Posterior vena cava (tissue), 2 donors: ENCODE measurements around the gene HUNK. TPM values are rescaled to one million over a fixed set of nuclear protein-coding genes. Genes with fewer than 3 reads are reported as not detected.
"Not testable (repeated sequence)": the region's sequence is repeated elsewhere in the genome, so short reads cannot be mapped to it uniquely, and the experiment has no call there.

Experiments
- DNase-seq: peaks from one replicate; pipeline ENCODE4 v3.0.0-alpha.2; 2020; ENCODE audit warnings: low spot score
- intact Hi-C, 2 donors: fragments of 100-400 bp; cut with DNase I; formaldehyde crosslinking; loops; one replicate each; pipeline versions ENCODE4 v1.14.1 to v1.14.2; 2022 to 2023
- long read RNA-seq, 2 donors: library from polyadenylated mRNA; unstranded; transcript quantifications; one replicate each; pipeline ENCODE4 v2.0.0, GENCODE V29; 2020 to 2021
- total RNA-seq, 2 donors: library from RNA; stranded (reverse); fragmentation: NEBNext Ultra II Directional; extraction: Animal tissue kit (Norgen Biotek cat#: 25700); gene quantifications; one replicate each; pipeline ENCODE4 v1.2.1, GENCODE V29; 2021
- donor health status: DM: yes; HTN: yes; CAD: no.
- donor health status: DM: yes; HTN: yes; CAD: no.

The HUNK gene
- 10 to 100 TPM in 1 of 2 donors, 1 to 10 TPM in 1; 6.9 to 11.8 TPM for total RNA-seq
- long read RNA-seq, donor 1, partial matches to known transcripts, result 0 of 2 reads
- long read RNA-seq, donor 1, other reads (novel, unspliced or antisense), result 2 of 2 reads
- long read RNA-seq, donor 2, full-length matches to known transcripts, result 1 of 16 reads
- long read RNA-seq, donor 2, partial matches to known transcripts, result 15 of 16 reads
- long read RNA-seq, donor 2, other reads (novel, unspliced or antisense), result 0 of 16 reads

GRCh38 chr21:31872452-31873274 is at the start of gene HUNK:
HUNK (plus strand) TSS chr21:31873020; CDS start chr21:31873675, 655 bp downstream.
- intact Hi-C loops, result no loop called here
- DNase-seq, result no peak

DNA sequence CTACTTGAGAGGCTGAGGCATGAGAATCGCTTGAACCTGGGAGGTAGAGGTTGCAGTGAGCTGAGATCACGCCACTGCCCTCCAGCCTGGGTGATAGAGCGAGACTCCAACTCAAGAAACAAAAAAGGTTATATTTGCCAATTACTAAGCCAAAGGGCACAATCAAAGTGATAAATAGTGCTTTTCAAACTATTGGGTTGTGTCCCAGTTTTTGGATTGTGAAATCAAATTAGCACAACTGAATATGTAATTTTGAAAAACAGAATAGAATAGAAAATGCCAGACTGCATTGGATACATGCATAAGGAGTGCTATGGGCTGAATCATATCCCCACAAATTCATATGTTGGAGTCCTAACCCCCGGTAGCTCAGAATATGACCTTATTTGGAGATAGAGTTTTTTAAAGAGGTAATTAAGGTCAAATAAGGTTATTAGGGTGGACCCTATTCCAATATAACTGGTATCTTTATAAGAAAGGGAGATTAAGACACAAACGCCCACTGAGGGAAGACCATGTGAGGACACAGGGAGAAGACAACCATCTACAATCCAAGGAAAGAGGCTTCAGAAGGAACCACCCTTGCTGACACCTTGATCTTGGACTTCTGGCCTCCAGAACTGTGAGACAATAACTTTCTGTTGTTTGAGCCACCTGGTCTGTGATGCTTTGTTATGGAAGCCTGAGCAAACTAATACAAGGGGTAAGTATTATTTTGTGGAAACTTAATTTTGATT is 42.9 kb upstream of the HUNK start:
- intact Hi-C loops, result no loop called here
- no peak for DNase-seq

DNA sequence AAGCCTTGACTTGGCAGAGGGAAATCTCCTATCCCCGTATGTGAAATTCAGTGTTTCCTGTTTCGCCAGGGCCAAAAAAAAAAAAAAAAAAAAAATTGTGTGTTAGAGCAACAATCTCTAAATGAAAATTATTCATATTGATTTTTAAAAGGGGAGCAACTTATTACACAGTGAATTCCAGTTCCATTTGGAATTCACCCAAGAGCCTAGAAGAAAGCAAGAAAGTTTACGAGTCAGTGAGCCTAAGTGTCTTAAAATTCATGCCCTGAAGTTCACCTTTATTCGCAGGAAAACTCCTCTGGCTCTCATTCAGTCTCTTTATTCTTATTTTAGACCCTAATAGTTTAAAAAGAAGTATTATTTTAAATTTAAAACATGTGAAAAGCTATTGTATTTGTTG is 42.1 kb upstream of the HUNK start:
- DNase-seq, result no peak
- intact Hi-C loops, result no loop called here

GRCh38 chr21:31837041-31837440 is 35.8 kb upstream of the HUNK start:
- no peak for DNase-seq
- intact Hi-C loops, result no loop called here

GRCh38 chr21:31837618-31838390 is 35.0 kb upstream of the HUNK start:
- DNase-seq, result no peak
- intact Hi-C loops, result no loop called here

DNA sequence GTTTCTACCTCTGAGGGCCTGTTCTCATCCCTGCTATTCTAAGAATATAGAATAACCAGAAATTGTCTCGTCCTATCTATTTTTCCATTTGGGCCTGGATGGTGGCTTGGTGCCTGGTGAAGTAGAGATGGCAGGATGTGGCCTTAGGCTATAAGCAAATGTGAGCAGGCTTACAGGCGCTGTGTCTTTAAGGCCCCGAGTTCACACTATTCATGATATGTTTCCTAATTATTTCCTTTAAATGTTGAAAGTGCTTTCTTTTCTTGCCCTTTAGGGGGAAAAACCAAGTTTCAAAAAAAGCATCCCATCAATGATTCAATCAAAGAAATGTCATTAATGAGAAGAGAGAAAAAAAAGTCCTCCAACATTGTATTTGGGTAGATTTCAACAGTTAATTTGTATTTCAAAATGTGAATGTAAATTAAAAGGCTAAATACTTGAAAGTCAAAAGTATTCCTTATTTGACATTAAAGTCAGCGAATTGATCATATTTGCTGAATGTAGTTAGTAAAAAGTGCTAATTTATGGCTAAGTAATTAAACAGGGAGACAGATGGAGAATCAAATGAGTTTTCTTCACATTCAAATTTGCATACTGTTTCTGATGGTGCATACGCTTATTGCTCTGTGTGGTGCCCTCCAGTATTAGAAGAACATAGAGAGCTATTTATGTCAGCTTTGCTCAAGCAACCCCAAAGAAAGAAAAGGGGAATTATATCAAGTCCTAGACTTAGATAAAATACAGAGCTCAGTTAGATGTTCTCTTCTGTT is 34.0 kb upstream of the HUNK start:
- DNase-seq, result no peak
- intact Hi-C loops, result no loop called here

DNA sequence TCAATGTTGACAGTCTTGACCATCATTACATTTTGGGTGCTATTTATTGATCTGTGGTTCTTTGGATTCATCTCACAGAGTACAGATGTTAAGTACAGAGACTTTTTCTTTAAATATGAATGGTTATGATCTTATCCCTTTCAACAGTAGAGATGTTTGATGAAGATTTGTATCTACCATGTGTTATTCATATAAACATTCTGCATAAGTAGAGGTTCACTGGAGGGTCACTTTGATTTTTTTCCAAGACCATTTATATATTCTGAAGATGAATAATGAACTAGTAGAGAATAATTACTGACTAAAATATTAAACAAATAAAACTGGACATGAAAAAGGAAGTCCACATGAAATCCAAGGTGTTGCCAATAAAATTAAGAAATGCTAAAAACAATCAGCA is 28.6 kb upstream of the HUNK start:
- no peak for DNase-seq
- intact Hi-C loops, result no loop called here

- intact Hi-C loops, result loop anchor here in 1 of 2 donors (5.0 kb wide), 1 partner anchor 1683 kb away; no protein-coding TSS in a partner anchor
- DNase-seq, result no peak
Observed at GRCh38 chr21:31845151-31845729, 27.6 kb upstream of the HUNK start.

DNA sequence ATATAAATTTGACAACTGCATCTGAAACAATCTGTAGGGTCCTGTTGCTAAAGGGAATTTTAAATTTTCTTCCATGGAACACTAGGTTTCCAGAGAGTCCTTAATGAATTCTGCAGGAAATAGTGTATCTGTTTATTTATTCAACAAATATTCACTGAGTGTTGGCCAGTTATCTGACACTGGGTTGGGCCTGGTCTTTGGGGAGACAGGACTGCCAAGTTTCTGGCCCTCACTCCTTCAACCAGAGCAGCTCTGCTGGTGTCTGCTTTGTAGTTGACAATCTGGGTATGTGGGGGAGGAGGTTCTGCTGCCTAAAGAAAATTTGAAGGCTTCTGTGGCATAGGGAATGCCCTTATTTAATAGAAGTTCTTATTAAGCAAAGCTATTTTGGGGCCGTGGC is 26.1 kb upstream of the HUNK start:
- intact Hi-C loops, result loop anchor here in 1 of 2 donors (5.0 kb wide), 1 partner anchor 1684 kb away; no protein-coding TSS in a partner anchor
- DNase-seq, result no peak

GRCh38 chr21:31847761-31848160 is 25.1 kb upstream of the HUNK start:
- intact Hi-C loops, result loop anchor here in 1 of 2 donors (5.0 kb wide), 1 partner anchor 1685 kb away; no protein-coding TSS in a partner anchor
- DNase-seq, result no peak

GRCh38 chr21:31848326-31848985 is 24.4 kb upstream of the HUNK start:
- no peak for DNase-seq

GRCh38 chr21:31850886-31851285 is 21.9 kb upstream of the HUNK start:
- intact Hi-C loops, result no loop called here
- DNase-seq, result no peak

More at GRCh38 chr21:31848326-31848985, 24.4 kb upstream of the HUNK start:
- intact Hi-C loops, result loop anchor here in 1 of 2 donors (5.0 kb wide), 1 partner anchor 1686 kb away; no protein-coding TSS in a partner anchor

- intact Hi-C loops, result no loop called here
Observed at GRCh38 chr21:31855180-31855579, 17.6 kb upstream of the HUNK start.

GRCh38 chr21:31857096-31857495 is 15.7 kb upstream of the HUNK start:
- intact Hi-C loops, result no loop called here
- DNase-seq, result no peak

More at GRCh38 chr21:31855180-31855579, 17.6 kb upstream of the HUNK start:
- DNase-seq, result no peak

- intact Hi-C loops, DNase-seq: not testable (repeated sequence)
Observed at GRCh38 chr21:31857631-31858030, 15.2 kb upstream of the HUNK start.

DNA sequence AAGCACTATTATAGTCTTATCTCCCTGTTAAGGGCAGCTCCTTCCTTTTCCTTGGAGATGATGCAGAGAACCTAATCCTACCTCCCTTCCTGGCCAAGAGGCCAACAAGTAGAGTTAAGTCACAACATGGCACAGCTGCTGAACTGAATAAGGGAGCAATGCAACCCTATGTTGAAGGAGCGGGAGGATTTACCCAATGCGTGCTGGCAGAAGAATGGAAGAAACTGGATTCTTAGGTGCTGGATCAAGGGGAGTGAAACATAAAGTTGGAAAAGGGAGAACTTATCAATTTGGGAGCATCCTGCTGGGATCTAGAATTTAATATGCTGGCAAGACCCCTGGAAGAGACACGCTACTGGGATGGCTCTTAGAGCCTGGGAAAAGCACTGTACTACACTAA is 12.0 kb upstream of the HUNK start:
- DNase-seq, result no peak
- intact Hi-C loops, result no loop called here

DNA sequence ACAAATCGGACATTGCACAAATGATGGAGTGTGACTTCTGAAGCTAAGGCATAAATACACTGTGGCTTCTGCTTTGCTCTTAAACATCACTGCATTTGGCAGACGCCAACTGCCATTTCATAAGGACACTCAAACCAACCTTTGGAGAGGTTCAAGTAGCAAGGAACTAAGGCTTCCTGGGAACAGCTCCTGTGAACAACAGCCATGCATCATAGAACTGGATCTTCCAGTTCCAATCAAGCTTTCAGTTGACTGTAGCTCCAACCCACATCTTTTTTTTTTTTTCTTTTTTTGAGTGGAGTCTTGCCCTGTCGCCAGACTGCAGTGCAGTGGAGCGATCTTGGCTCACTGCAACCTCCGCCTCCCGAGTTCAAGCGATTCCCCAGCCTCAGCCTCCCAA is 10.7 kb upstream of the HUNK start:
- no peak for DNase-seq
- intact Hi-C loops, result no loop called here
